Measurements from ENCODE around the gene TPRA1. TPM values are rescaled to one million over a fixed set of nuclear protein-coding genes. Genes with fewer than 3 reads are reported as not detected.

Gene TPRA1
- total RNA-seq, 6 experiments from 2014 or later: 38.8 to 47.5 (median 43.8) TPM

DNA sequence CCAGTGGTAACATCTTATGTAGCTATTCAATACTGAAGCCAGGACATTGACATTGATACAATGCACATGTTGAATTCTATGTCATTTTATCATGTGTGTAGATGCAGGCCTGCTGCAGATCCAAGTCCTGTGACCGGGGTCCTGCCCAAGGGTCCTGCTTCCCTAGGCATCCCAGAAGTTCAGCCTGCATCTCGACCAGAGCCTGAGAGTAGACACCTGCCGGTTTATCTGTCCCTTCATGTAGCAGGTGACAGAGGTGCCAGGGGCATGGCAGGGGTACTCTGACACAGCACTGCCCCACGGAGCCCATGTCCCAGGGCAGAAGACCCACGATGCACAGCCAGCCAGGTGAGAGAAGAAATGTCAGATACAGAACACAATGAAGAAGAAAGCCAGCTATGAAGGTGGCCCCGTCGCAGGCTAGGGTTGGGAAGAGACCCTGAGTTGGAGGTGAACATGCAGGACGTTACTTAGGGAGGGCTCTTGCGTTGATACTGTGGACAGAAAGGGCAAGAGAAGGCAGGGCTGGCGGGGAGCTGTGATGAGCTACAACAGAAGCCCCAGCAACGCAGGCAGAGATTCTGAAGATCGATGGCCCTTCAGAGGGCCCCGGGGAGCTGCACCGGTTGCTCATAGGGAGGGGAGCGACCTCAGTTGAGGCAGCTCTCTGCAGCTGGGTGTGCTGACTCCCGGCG lies 51.0 kb downstream of the TPRA1 start:
- TF ChIP-seq, protein P1, sequence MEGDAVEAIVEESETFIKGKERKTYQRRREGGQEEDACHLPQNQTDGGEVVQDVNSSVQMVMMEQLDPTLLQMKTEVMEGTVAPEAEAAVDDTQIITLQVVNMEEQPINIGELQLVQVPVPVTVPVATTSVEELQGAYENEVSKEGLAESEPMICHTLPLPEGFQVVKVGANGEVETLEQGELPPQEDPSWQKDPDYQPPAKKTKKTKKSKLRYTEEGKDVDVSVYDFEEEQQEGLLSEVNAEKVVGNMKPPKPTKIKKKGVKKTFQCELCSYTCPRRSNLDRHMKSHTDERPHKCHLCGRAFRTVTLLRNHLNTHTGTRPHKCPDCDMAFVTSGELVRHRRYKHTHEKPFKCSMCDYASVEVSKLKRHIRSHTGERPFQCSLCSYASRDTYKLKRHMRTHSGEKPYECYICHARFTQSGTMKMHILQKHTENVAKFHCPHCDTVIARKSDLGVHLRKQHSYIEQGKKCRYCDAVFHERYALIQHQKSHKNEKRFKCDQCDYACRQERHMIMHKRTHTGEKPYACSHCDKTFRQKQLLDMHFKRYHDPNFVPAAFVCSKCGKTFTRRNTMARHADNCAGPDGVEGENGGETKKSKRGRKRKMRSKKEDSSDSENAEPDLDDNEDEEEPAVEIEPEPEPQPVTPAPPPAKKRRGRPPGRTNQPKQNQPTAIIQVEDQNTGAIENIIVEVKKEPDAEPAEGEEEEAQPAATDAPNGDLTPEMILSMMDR (IDR thresholded peaks at IDR 0.05): no peak
- Mint-ChIP-seq H3K27ac (no peak overlapping the region), H3K4me3 (no peak overlapping the region), H3K4me1 (ENCODE audit: low read depth) (no peaks in the 10 kb centered on the region), H3K9me3 (no peaks in the 10 kb centered on the region), H3K27me3 (ENCODE audit: insufficient read depth) (peaks cover 61% of the 10 kb centered on the region), H3K36me3 (ENCODE audit: low read depth) (no peaks in the 10 kb centered on the region)
- DNase-seq: no peak

DNA sequence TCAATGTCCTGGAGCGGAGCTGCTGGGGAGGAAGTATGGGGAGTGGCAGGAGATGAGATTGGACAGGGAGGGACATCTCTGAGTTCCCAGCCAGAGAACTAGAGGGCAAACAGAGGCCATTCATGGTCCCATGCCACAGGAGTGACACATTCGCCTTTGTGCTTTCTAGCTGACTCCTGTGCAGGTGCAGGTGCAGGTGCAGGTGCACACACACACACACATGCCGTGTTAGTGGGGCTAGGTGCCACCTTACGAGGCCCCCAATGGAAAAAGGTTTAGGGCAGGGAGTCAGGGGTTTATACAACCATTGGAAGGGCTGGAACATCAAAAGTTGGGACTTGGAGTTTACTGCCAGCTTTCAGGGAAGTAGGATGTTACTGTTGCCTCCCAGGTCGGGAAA lies 52.0 kb downstream of the TPRA1 start:
- H3K4me1 Mint-ChIP-seq (ENCODE audit: low read depth): no peaks in the 10 kb centered on the region
- H3K4me3 Mint-ChIP-seq: no peak overlapping the region
- TF ChIP-seq, protein P1 (IDR thresholded peaks at IDR 0.05): no peak
- no peaks in the 10 kb centered on the region for H3K9me3 Mint-ChIP-seq
- peaks cover 58% of the 10 kb centered on the region for H3K27me3 Mint-ChIP-seq (ENCODE audit: insufficient read depth)
- DNase-seq: no peak
- no peaks in the 10 kb centered on the region for H3K36me3 Mint-ChIP-seq (ENCODE audit: low read depth)
- H3K27ac Mint-ChIP-seq: no peak overlapping the region

- Mint-ChIP-seq H3K4me1 (ENCODE audit: low read depth) (no peaks in the 10 kb centered on the region), H3K27ac (no peak overlapping the region), H3K36me3 (ENCODE audit: low read depth) (no peaks in the 10 kb centered on the region), H3K9me3 (no peaks in the 10 kb centered on the region), H3K27me3 (ENCODE audit: insufficient read depth) (peaks cover 52% of the 10 kb centered on the region), H3K4me3 (no peak overlapping the region)
- TF ChIP-seq, protein P1 (IDR thresholded peaks at IDR 0.05): no peak
- DNase-seq: no peak
Measured at GRCh38 chr3:127536830-127537812, 53.4 kb downstream of the TPRA1 start.

DNA sequence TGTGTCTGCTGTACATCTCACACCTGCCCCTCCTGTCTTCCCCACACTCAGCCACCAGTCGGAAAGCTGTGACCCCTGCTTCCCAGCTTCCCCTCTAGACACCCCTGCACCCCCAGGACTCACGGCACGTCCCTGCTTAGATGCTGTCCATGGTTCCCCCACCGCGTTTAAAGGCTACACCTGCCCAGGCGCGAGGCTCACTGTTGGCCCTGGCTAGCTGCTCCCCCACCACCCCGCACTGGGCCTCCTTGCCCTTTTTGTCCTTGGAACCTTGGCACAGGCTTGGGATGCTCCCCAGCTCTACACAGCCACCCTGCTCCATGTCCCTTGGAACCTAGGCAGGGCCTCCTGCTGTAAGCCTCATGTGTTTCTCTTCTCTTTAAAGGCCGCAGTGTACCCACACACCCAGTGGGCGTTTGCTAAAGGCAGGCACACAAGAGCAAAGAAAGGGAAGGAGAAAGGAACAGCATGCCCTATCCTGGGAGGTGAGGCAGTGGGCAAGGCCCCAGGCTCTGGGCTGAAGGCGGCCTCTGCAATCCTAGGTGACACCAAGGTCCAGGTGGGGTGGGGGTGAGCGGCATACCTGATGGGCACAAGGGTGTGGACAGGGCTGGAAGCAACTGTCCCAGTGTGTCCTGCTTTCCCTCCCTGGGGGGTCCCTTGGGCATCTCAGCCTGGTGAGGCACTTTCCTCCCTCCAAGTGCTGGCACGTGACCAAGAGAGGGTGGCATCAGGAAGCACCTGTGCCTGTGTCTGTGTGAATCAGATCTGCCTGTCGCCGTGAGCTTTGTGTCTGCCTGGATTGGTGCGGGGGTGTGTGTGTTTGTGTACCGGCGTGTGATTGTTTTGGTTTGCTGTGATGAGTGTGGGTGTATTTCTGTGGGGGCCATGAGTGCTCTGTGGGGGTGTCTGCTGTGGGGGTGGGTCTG lies 54.4 kb downstream of the TPRA1 start:
- Mint-ChIP-seq H3K27me3 (ENCODE audit: insufficient read depth) (peaks cover 47% of the 10 kb centered on the region), H3K9me3 (no peaks in the 10 kb centered on the region), H3K4me1 (ENCODE audit: low read depth) (no peaks in the 10 kb centered on the region), H3K4me3 (no peak overlapping the region; the same call in 1 of the 2 replicates), H3K27ac (no peak overlapping the region), H3K36me3 (ENCODE audit: low read depth) (no peaks in the 10 kb centered on the region)
- TF ChIP-seq, protein P1 (IDR thresholded peaks at IDR 0.05): no peak
- no peak for DNase-seq

Data from HFFc6 (cell line).